GM12878 (cell line): ENCODE data around the gene RNASEL. TPM values are rescaled to one million over a fixed set of nuclear protein-coding genes. Genes with fewer than 3 reads are reported as not detected.

Source experiments
- ATAC-seq: fragments of 200-7000 bp; cut with Tn5 transposase; 3 replicates; pipeline ENCODE4 v1.9.1; 2020; ENCODE audit warnings: mild to moderate bottlenecking, moderate library complexity
- BruUV-seq: library from RNA; stranded (reverse); fragments of 400-500 nt; replicated peaks from 2 replicates; lab custom pipeline; 2021; lab: Mats Ljungman, UMichigan
- CTCF ChIA-PET: fragments of 300-600 bp; sonication (Branson Sonifier 250); formaldehyde crosslinking; extraction: SDS; loops from one replicate; lab custom pipeline; 2021; ENCODE audit warnings: inconsistent platforms; lab: Yijun Ruan, JAX
- POLR2A ChIA-PET: fragments of 350-600 bp; formaldehyde crosslinking; extraction: SDS; loops from one replicate; lab custom pipeline; 2021; ENCODE audit warnings: inconsistent platforms; lab: Charles Lee
- RAD21 ChIA-PET: fragments of 300-600 bp; sonication (Branson Sonifier 250); formaldehyde crosslinking; loops from one replicate; lab custom pipeline; 2023; ENCODE audit warnings: antibody characterized with exemption; ENCODE audit not compliant: unreplicated experiment; lab: Charles Lee
- SMC1A ChIA-PET: fragments of 300-600 bp; sonication (Branson Sonifier 250); formaldehyde crosslinking; loops from one replicate; lab custom pipeline; 2023; ENCODE audit not compliant: unreplicated experiment, uncharacterized antibody; lab: Charles Lee
- DNase-seq: peaks from one replicate; pipeline ENCODE4 v3.0.0-alpha.2; 2011; ENCODE audit warnings: low read depth, low spot score
- FAIRE-seq: peaks from 3 replicates; lab custom pipeline; 2011; peaks lifted over from hg19 to GRCh38; lab: Jason Lieb, UNC
- H2AFZ ChIP-seq: 2 replicates; pipeline ENCODE4 v1.6.0; 2011; ENCODE audit warnings: low read depth, low read length, control low read depth; ENCODE audit not compliant: control insufficient read depth
- H3K27ac ChIP-seq: 2 replicates; pipeline ENCODE4 v1.5.1; 2011; ENCODE audit warnings: control low read depth; ENCODE audit not compliant: control insufficient read depth, insufficient read depth
- H3K27me3 ChIP-seq, 2 experiments: replicated peaks in 1 of 2; 2 replicates each; pipeline versions ENCODE4 v1.6.0 to v1.6.1; 2011; ENCODE audit warnings: low read length in 1 of 2; ENCODE audit not compliant: control insufficient read depth in 2 of 2, insufficient read depth in 2 of 2
- H3K36me3 ChIP-seq, 2 experiments: 2 replicates each; pipeline ENCODE4 v1.5.1; 2011; ENCODE audit warnings: low read length in 1 of 2; ENCODE audit not compliant: control insufficient read depth in 2 of 2, insufficient read depth in 2 of 2
- H3K4me1 ChIP-seq: 2 replicates; pipeline ENCODE4 v1.6.1; 2011; ENCODE audit warnings: mild to moderate bottlenecking, low read length, moderate library complexity, mixed read lengths; ENCODE audit not compliant: control insufficient read depth, insufficient read depth
- H3K4me2 ChIP-seq: 2 replicates; pipeline ENCODE4 v1.6.0; 2011; ENCODE audit warnings: control low read depth; ENCODE audit not compliant: control insufficient read depth, insufficient read depth
- H3K4me3 ChIP-seq: fragments of 200-600 bp; sonication (generic); 2 replicates; pipeline ENCODE4 v1.5.1; 2016
- H3K79me2 ChIP-seq: 2 replicates; pipeline ENCODE4 v1.6.0; 2011; ENCODE audit warnings: low read length; ENCODE audit not compliant: control insufficient read depth, insufficient read depth
- H3K9ac ChIP-seq: 2 replicates; pipeline ENCODE4 v1.8.0; 2011; ENCODE audit warnings: low read length, control low read depth, mixed read lengths; ENCODE audit not compliant: control insufficient read depth, insufficient read depth
- H3K9me3 ChIP-seq: replicated peaks from 3 replicates; pipeline ENCODE4 v1.5.1; 2011; ENCODE audit warnings: mild to moderate bottlenecking, low read length; ENCODE audit not compliant: control insufficient read depth, insufficient read depth
- H4K20me1 ChIP-seq: 2 replicates; pipeline ENCODE4 v1.6.0; 2011; ENCODE audit not compliant: control insufficient read depth, insufficient read depth
- EED ChIP-seq: sonication (generic); IDR thresholded peaks from 2 replicates; pipeline ENCODE4 v1.6.1; 2016; ENCODE audit warnings: antibody characterized with exemption, low read depth
- IKZF1 ChIP-seq: fragments of 450-650 bp; conservative IDR thresholded peaks from 2 replicates; pipeline ENCODE4 v1.6.1; 2017; ENCODE audit warnings: antibody characterized with exemption, mild to moderate bottlenecking
- MXI1 ChIP-seq: fragments of 150-350 bp; IDR thresholded peaks from 2 replicates; pipeline ENCODE4 v1.6.1; 2011; ENCODE audit warnings: low read depth, mild to moderate bottlenecking, inconsistent platforms, low read length, improper control_type of control experiment
- NFIC ChIP-seq: IDR thresholded peaks from 2 replicates; pipeline ENCODE4 v1.6.1; 2012; ENCODE audit warnings: low read depth, mild to moderate bottlenecking, inconsistent platforms, low read length, moderate library complexity
- SMC3 ChIP-seq: IDR thresholded peaks from 2 replicates; pipeline ENCODE4 v1.6.1; 2011; ENCODE audit warnings: low read length, improper control_type of control experiment, borderline replicate concordance
- WGBS: methylation state at CpG from one replicate; pipeline ENCODE4 v1.1.6; 2016; ENCODE audit warnings: low lambda C conversion rate; ENCODE audit not compliant: insufficient replicate concordance, insufficient coverage; ENCODE audit errors: missing lambda C conversion rate; 5-methylcytosine and 5-hydroxymethylcytosine counted together
- in situ Hi-C: fragments of 300-500 bp; cut with MboI; formaldehyde crosslinking; loops from 9 replicates; pipeline ENCODE4 v1.14.3; 2018; ENCODE audit warnings: mixed read lengths
- intact Hi-C: fragments of 100-400 bp; cut with micrococcal nuclease; formaldehyde crosslinking; loops from one replicate; pipeline ENCODE4 v1.14.2; 2022; ENCODE audit not compliant: unreplicated experiment
- polyA plus RNA-seq, 11 experiments: library from polyadenylated mRNA; depleted of rRNA in 4 of 11; unstranded in 6 of 11; stranded (reverse) in 5 of 11; fragments of >200 nt; fragmentation: Nextera tagmentation in 4 of 11; fragmentation: Illumina TruSeq in 1 of 11; extraction: Ambion mirVana in 4 of 11; extraction: Trizol in 1 of 11; gene quantifications; 1 replicate in 1 of 11; 2 replicates in 10 of 11; pipeline versions ENCODE4 v1.2.1 to v1.2.3, GENCODE V29; 2011 to 2016; ENCODE audit warnings: inconsistent platforms in 2 of 11, missing spikeins in 2 of 11, low read depth in 1 of 11
- total RNA-seq, 4 experiments: library from RNA; depleted of rRNA in 3 of 4; stranded (reverse); fragments of >200 nt in 3 of 4; fragmentation: Illumina TruSeq in 1 of 4; extraction: Trizol in 1 of 4; gene quantifications; 2 replicates each; pipeline versions ENCODE4 v1.2.1 to v1.2.3, GENCODE V29; 2013 to 2021
- TF ChIP-seq, protein P1 (sequence below), 3 experiments: IDR thresholded peaks in 2 of 3; conservative IDR thresholded peaks in 1 of 3; 2 replicates each; pipeline ENCODE4 v1.5.1; 2011; ENCODE audit warnings: low read depth in 3 of 3, low read length in 3 of 3, mild to moderate bottlenecking in 3 of 3, control low read depth in 2 of 3, moderate library complexity in 2 of 3, inconsistent platforms in 1 of 3, mixed read lengths in 1 of 3; ENCODE audit not compliant: control insufficient read depth in 2 of 3, insufficient read depth in 1 of 3; ENCODE audit errors: extremely low read depth in 1 of 3

RNASEL gene
- total and polyA plus RNA-seq, 10 of the 15 experiments (the other 5 are each of a cell fraction or from before 2014, with no cell fraction given) = 3.0 to 10.8 (median 5.0) TPM

DNA sequence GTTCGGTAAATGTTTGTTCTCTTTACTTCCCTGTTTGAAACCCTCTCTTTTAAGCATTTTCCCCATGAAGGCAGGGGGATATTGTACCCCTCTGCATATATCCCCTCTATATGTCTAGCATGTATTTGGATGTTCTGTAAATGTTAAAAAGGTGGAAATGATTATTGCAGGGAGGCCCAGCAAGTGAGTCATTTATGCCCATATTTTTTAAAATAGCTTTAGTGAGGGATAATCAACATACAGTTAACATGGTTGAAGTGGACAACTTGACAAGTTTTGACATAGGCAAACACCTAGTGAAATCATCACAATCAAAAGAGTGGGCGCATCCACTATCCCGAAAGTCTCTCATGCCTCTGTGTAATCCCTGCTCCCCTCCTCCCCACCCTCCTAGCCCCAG is 36.0 kb upstream of the RNASEL start:
- Histone ChIP-seq H2AFZ (no peak overlapping the region), H4K20me1 (no peaks in the 10 kb centered on the region), H3K4me1 (peaks cover 59% of the 10 kb centered on the region), H3K9ac (no peak overlapping the region), H3K4me3 (no peak overlapping the region), H3K27me3 (no peaks in the 10 kb centered on the region), H3K79me2 (no peaks in the 10 kb centered on the region), H3K4me2 (no peak overlapping the region), H3K27ac (peak overlapping the region; percentile 29; the same call in 1 of the 2 replicates), H3K9me3 (peaks cover 2% of the 10 kb centered on the region; the same call in 1 of the 3 replicates), H3K36me3 (no peaks in the 10 kb centered on the region)
- no TSS peak for BruUV-seq
- intact Hi-C loops (no loop called here), in situ Hi-C loops (no loop called here)
- DNase-seq (no peak), FAIRE-seq (no peak), ATAC-seq (no peak)
- ChIA-PET SMC1A (interaction anchor here (0.6 to 14.8 kb wide), 9 partner anchors 7 to 158 kb away, joined by 3 to 238 read pairs (median 13); partner anchors contain the start of gene RGS16), POLR2A (interaction anchor here (0.8 to 3.0 kb wide), 6 partner anchors 13 to 92 kb away, joined by 3 to 11 read pairs (median 4); no protein-coding TSS in a partner anchor), CTCF (interaction anchor here (1.0 to 2.5 kb wide), 5 partner anchors 13 to 158 kb away, joined by 3 to 12 read pairs (median 5); no protein-coding TSS in a partner anchor), RAD21 (interaction anchor here (1.1 to 3.1 kb wide), 7 partner anchors 9 to 157 kb away, joined by 3 to 23 read pairs (median 11); partner anchors contain the start of gene RGS16)
- 96% methylated on average over 3 of the region's 3 CpGs for WGBS
- TF ChIP-seq IKZF1 = 0 out of 2 replicates have a peak, but pooled peaks have one; percentile 3
- no peak for TF ChIP-seq NFIC
- TF ChIP-seq MXI1 = no peak
- TF ChIP-seq EED = no peak
- TF ChIP-seq, protein P1, sequence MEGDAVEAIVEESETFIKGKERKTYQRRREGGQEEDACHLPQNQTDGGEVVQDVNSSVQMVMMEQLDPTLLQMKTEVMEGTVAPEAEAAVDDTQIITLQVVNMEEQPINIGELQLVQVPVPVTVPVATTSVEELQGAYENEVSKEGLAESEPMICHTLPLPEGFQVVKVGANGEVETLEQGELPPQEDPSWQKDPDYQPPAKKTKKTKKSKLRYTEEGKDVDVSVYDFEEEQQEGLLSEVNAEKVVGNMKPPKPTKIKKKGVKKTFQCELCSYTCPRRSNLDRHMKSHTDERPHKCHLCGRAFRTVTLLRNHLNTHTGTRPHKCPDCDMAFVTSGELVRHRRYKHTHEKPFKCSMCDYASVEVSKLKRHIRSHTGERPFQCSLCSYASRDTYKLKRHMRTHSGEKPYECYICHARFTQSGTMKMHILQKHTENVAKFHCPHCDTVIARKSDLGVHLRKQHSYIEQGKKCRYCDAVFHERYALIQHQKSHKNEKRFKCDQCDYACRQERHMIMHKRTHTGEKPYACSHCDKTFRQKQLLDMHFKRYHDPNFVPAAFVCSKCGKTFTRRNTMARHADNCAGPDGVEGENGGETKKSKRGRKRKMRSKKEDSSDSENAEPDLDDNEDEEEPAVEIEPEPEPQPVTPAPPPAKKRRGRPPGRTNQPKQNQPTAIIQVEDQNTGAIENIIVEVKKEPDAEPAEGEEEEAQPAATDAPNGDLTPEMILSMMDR (IDR thresholded peaks at IDR 0.05 in 2 of 3, conservative IDR thresholded peaks at IDR 0.05 in 1 of 3; ENCODE audit: control insufficient read depth in 2 of 3, extremely low read depth in 1 of 3, insufficient read depth in 1 of 3, low read depth in 3 of 3, low read length in 3 of 3) = no peak
- TF ChIP-seq SMC3 = no peak
